ENCODE results near the gene NINJ2.

NINJ2 gene

DNA sequence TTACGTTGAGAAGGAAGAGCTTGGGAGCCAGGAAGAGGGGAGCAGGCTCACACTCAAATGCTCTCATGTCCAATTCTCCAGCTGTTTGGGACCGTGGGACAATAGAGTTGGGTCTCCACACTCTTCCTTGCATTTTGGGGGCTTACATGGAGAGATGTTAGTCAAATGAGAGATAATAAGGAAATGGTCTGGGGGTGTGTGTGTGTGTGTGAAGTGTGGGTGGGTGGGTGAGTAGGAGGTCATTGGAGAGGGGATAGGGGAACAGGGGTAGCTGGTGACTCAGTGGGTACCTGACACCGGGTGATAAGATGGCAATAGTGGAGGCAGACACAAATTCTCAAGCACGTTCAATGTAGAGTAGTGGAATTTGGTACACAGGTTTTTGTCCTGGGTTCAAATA is 135.5 kb downstream of the NINJ2 start:
- no peak for DNase-seq (ENCODE audit: low spot score)

DNA sequence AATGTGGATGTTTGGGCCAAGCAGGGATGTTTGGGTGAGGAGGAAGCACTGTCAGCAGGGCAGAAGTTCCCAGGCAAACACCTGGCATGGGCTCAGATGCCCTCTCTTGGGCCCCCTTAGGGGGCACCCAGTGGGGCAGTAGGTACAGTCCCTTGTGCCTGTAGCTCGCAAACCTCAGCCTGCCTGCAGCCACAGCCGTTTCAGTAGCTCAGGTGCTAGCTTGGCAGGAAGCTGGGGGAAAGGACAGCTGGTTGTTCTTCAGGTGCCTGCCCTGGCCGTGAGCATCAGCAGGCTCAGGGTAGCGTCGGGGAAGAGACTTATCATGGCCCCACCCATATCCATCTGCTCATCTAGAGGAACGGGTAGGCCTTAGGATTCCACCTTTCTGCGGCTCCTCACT is 136.0 kb downstream of the NINJ2 start:
- DNase-seq (ENCODE audit: low spot score) = no peak

DNA sequence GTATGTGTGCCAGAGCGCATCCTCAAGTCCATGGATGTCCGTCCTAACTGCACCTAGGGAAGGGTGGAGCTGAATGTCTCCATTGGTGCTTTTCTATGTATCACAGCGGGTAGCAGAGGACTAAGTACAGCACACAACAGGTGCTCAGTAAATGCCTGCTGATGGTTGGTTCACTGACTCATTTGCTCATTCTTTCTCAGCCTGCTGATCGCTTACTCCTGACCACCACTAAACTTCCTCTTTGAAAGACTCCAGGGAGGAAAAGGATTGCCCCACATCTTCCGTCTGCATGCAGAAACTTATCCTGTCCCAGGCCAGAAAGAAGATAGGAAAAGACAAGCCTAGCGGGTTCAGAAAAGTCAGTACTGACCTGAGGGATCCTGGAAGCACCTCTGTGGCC is 137.2 kb downstream of the NINJ2 start:
- DNase-seq (ENCODE audit: low spot score) = no peak

DNA sequence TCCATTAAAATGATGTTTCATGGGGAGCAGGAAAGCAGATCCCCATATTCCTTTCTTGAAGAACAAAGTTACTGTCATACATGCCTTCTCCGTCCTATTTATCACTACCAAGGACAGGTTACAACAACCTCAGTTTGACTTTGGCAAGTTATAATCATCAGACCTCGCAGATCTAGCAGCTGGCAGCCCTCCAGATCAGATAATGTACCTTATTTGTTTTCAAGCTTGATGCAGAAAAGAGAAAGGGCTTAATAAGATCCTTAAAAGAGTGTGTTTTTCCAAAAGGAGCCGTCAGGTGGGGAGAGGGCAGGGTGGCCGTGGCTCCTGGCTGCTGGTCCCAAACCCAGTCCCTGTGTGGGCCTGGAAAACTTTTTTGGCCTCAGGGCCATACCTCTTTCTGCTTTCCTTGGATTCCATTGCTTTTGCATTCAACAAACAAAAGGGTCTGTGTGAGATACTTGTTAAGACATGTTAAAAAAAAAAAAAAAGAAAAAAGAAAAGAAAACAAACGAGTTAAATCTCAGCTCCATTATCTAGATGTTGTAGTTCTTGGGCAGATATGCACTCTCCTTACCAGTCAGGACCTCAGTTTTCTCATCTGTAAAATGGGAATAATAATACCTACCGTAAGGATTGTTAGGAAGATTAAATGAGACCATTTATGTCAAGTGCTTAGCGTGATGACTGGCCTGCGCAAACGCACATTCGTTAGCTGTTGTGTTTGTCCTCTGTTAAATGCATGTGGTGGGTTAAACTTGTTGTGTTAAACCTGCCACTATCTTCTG is 138.9 kb downstream of the NINJ2 start:
- no peak for DNase-seq (ENCODE audit: low spot score)

DNA sequence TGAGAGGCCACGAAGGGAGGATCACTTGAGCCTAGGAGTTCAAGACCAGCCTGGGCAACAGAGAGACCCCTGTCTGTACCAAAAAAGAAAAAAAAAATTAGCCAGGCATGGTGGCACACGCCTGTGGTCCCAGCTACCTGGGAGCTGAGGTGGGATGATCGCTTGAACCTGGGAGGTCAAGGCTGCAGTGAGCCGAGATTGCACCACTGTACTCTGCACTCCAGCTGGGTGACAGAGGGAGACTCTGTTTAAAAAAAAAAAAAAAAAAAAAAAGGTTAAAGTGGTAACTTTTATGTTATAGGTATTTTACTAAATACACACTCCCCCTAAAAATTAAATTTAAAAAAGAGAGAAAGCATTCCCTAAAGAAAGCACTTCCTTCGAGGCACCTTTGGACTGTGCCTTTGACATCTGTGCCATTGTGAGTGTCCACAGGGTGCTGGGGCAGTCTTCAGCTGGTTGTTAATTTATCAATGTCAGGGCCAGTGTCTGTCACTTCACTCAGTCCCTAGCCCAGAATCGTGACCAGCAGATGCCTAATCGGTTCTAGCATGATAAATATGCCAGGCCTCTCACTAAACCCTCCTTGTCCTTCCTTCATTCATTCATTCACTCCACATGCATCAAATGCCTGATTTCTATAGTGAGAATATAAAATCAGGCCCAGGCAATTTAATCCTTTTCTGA is 140.4 kb downstream of the NINJ2 start:
- no peak for DNase-seq (ENCODE audit: low spot score)

DNA sequence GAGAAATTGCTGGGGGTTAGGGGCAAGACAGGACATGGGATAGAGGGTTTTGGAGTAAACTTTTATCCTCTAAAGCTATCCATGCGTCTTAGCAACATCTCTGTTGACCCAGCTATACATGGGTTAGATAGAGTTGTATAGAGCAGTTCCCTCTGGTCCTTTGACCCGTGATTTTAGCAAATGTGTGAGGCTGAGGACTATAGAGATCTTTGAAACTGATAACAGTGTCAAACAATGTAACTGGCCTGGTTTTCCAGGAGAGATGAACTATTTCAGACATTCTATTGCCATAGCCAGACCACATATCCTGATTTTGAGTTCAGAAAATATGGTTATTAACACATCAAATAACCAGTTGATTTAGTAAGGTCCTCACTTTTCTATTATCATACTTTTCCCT is 143.1 kb downstream of the NINJ2 start:
- no peak for DNase-seq (ENCODE audit: low spot score)

DNA sequence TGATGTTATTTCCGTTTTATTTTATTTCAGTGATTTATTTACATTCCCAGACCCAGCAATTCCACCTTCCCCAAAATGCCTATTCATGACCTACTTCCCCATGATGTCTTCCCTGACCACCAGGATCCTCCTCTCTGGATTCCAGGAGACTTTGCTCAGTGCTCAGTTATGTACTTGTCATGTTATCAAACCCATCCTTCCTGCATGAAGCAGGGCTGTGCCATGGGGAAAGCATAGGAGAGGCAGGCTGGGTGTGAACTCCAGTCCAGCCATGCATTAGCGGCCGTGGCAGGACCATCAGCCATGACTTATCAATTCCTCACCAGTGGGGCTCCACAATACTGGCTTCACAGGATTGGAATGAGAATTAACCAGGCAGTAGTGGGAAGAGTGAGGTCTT is 145.7 kb downstream of the NINJ2 start:
- no peak for DNase-seq (ENCODE audit: low spot score)
